Stimulated activated CD4-positive, alpha-beta T cell treated with anti-CD3 and anti-CD28 coated beads, Interleukin-2, amount 100 ng/mL, for 4 hours (primary cell): ENCODE results near the gene TTLL11.
A peak's percentile ranks its signal among the peaks of the same experiment; 100 is the strongest.

ENCODE experiments used
- DNase-seq: peaks from one replicate; pipeline ENCODE4 v3.0.0-alpha.2; 2020; ENCODE audit warnings: low read depth

The TTLL11 gene, protein sequence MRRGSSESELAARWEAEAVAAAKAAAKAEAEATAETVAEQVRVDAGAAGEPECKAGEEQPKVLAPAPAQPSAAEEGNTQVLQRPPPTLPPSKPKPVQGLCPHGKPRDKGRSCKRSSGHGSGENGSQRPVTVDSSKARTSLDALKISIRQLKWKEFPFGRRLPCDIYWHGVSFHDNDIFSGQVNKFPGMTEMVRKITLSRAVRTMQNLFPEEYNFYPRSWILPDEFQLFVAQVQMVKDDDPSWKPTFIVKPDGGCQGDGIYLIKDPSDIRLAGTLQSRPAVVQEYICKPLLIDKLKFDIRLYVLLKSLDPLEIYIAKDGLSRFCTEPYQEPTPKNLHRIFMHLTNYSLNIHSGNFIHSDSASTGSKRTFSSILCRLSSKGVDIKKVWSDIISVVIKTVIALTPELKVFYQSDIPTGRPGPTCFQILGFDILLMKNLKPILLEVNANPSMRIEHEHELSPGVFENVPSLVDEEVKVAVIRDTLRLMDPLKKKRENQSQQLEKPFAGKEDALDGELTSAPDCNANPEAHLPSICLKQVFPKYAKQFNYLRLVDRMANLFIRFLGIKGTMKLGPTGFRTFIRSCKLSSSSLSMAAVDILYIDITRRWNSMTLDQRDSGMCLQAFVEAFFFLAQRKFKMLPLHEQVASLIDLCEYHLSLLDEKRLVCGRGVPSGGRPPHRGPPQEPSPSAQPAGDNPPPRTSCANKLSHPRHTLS

DNA sequence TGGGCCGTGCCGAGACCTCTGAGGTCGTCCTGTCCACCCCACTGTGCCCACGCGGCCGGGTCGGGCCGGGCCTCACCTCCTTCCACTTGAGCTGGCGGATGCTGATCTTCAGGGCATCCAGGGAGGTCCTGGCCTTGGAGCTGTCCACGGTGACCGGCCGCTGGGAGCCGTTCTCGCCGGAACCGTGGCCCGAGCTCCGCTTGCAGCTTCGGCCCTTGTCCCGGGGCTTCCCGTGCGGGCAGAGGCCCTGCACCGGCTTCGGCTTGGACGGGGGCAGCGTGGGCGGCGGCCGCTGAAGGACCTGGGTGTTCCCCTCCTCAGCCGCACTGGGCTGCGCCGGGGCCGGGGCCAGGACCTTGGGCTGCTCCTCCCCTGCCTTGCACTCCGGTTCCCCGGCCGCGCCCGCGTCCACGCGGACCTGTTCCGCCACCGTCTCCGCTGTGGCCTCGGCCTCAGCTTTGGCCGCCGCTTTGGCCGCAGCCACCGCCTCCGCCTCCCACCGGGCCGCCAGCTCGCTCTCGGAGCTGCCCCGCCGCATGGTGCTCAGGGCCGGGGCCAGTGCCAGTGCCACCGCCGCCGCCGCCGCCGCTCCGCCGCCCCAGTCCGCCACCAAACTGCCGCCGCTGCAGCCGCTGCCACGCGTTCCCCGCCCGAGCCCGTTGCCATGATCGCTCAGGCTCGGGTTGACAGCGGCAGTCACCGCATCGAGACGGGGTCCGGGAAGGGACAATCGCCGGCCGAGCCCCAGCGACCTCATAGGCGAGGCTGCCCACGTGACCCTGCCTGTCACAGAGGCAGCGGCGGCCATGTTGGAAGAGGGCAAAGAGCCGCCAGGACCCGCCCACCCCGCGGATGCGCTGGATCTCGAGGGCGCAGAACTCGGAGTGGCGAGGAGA, at the start of gene TTLL11:
Gene TTLL11 (minus strand): TSS at position 698 of the 896 bp plus-strand sequence. CDS start 160 bp downstream, at position 538.
- DNase-seq: peak; percentile 94

DNA sequence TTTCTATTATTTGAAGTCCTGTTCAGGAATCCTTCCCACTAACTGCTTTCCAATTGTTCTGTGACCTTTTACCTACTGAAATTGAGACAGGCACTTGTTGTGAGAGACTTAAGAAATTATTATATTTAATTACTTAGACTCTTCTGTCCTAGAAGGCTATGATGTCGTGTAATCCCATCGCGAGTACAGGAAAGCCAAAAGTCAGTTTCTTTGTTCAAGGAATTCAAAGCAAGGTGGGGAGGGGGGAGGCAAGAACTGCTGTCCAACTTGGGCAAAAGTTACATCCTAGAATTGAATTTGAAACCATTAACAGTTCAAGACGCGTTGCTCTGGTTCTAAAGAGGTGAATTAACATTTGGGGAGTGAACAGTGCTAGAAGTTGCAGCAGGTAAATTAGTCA, 48.6 kb upstream of the TTLL11 start:
- DNase-seq: no peak

DNA sequence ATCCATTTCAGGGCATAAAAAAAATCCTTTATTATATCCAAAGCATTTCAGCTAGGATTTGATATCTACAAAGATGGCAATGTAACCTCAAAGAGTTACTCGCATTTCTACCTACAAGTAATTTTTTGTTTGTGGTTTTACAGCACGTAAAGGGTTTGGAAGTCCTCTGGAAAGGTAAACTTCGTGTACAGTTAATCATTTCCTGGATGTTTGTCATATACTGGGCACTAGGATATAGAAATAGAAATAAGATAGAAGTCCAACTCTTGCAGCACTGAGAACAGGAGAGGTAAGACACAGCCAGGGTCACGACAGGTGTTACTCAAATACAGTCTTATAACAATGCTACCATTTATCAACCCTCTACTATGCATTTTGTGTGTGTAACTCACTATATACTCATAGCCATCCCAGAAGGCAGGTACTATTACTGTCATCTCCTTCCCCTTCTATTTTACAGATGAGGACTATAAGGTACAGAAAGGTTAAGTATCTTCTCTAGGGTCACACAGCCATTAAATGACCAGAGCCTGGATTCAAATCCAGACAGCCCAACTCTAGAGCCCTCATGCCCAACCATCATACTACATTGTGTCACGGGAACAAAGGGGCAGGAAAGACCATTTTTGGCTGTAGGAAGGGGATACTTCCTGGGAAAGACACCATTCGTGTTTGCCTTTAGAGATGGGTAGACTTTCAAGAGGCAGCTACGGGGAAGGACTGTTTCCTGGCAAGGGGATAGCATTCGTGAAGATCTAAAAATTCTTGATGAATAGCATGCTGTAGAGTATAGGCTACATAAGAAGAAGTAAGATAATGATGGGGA, 47.5 kb upstream of the TTLL11 start:
- no peak for DNase-seq

DNA sequence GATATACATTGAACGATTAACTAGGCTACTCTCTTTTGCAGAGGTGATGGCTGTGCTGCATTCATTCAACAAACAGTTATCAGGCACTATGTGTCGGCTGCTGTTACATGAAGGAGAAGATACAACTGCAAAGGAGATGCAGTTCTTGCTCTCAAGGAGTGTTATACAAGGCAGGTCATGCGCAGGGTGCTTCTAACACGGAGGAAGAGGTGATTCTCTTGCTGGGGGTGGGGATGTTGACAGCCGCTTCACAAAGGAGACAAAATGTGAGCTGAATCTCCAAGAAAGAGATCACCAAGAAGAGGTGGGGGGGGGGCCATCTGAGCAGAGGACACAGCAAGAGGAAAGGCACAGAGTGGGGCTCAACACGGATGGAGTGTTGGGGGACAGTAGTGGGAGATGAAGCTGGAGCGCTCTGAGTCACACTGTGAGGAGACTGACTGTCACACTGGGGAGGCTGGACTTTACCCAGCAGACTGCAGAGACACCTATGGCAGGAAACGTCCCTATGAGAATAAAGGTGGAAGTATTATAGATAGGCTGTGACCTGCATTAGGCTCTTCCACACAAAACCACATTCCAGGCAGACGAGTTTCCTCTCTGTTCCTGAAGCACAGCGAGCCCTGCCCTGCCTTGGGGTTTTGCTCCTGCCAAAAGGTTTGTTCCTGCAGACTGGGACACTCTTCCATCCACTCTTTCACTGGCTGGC, 45.6 kb upstream of the TTLL11 start:
- DNase-seq: no peak

DNA sequence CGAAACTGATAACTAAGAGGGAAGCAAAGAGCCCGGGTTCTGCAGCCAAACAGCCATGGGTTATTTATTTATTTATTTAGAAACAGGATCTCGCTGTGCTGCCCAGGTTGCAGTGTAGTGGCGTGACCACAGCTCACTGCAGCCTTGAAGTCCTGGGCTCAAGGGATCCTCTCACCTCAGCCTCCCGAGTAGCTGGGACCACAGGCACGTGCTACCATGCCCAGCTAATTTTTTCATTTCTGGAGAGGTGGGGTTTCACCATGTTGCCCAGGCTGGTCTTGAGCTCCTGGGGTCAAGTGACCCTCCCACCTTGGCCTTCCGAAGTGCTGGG, 42.4 kb upstream of the TTLL11 start:
- no peak for DNase-seq

DNA sequence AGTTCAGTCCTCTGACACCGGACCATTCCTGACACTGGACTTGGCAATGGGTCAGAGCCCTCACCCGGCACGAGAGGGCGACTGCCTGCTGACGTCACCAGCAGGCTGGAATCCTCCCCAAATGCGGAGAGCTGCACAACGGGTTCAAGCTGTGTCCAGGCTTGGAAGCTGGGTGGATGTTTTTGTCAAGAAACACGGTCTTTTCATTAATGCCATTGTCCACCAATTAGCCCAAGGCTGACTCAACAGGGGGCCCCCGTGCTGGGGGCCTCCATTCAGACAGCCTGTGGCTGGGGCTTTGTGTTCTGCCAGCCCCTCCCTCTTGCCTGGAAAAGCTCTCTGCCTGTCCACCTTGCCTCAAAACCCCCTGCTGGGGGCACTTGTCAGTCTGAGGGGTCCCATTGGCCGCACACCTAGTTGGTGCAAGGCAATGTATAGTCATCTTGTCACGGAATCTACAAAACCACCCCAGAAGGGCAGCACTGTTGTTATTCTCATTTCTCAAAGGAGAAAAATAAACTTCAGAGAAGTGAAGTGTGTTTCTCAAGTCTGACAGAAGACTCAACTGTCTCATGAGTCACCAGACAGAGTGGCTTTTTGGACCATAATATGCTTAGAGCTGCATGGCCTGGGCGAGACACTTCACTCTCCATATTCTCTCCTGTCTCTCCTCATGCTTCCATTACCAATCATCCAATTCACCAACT, 41.9 kb upstream of the TTLL11 start:
- DNase-seq: no peak

DNA sequence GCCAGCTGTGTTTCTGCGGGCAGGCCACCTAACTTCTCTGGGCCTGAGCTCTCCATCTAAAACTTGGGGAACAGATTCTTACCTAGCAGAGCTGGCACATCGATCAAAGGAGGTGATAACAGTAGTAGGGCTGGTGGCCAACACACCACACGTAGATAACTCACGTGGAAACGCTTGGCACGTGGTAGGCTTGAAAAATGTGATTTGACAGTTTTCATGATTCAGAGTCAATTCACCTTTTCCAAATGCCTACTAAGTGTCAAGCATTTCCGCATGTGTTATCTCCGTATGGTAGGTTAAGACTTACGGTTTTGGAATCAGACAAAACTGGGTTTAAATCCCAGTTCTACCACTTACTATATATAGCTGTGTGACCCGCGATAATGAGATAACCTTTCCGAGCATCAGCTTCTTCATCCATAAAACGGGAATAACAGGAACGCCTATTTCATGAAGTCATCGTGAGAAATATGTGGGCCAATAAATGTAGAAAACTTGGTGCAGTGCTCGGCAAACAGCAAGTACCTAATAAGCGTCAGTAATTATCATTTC, 41.0 kb upstream of the TTLL11 start:
- no peak for DNase-seq

DNA sequence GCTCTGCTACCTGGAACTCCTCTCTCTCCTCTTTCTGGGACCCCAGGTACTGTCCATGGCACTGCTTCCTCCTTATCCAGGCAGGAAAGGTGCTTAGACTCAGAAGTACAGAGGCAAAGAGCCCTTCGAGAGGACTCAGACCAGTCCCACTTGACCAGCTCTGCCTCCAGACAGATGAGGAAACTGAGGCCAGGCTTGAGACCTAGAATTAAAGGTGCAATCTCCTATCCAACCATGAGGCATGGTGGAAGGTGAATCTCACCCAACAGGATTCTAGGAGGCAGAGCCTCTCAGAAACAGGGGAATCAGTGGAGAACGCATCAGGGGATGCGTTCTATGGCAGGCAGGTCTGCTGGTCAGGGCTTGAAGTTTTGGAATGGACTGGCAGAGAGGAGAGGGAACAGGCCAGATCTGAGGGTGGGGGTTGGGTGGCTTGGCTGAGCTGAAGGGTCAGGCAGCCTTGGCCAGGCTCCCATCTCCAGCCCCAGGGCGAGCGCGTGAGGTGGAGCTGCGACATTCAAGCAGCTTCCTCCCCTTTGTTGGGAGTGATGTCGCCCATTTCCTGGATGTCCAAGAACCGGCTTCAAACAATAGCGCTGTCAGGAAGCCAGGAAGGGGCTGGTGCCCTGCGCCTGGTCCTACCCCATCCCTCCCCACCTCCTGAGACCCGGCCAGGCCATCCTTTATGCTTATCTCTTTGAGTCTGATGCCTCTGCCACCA, 40.3 kb upstream of the TTLL11 start:
- DNase-seq: no peak

DNA sequence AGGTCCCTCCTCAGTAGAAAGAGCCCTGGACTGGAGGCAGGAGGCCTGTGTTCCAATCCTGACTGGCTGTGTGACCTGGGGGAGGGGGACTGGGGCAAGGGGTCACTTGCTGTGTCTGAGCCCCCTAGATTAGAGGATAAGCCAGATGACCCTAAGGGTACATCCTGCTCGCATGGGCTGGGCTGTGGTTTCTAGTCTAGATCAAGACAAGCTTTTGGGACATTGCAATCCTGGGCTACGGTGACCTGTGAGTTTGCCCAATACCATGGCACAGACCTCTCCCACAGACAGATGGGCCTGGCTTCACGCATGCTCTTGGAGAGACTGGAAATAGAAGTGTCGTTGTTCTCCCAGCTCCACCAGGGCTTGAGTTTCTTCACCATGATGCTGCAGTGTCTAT, 39.4 kb upstream of the TTLL11 start:
- no peak for DNase-seq

DNA sequence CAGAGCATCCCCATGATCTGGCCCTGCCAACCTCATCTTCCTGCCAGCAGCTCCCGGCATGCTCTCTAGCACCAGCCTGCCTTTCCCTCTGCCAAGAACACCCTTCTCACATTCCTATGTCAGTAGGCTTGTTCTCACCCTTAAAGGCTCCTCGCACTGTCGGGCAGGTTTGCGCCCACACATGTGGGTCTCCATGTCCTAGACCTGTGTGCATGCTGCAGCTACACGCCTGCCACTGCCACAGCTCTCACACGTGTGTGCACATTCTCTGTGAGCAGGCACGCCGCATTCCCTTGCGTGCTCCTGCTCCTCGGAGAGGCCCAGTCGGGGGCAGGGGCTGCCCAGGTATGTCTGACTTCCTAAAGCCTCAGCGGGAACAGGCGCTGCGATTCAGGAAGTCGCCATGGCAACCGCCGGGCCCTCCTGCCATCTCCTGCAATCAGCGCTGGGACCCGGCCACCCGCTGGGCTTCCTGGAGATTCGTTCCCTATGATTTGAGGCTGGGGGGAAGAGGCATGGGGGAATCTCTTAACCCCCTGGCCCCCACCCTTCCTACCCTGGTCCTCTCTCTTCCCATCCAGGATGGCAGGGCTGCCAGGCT, 38.4 kb upstream of the TTLL11 start:
- no peak for DNase-seq

DNA sequence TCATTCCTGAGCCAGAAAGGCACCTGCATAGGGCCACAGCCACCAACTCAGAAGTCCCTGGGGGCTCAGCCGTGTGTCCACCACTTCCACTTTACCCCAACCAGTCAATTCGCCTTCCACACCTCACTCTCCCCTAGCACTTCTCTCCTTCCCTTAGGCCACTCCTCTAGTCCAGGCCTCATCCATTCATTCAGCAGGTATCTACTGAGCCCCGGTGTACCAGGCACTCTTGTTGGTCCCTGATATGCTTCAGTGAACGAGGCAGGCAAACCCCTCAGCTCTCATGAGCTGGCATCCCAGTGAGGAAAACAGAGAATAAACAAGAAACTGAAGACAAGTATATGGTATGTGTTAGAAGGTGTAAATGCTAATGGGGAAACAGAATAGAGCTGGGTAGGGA, 37.7 kb upstream of the TTLL11 start:
- no peak for DNase-seq

DNA sequence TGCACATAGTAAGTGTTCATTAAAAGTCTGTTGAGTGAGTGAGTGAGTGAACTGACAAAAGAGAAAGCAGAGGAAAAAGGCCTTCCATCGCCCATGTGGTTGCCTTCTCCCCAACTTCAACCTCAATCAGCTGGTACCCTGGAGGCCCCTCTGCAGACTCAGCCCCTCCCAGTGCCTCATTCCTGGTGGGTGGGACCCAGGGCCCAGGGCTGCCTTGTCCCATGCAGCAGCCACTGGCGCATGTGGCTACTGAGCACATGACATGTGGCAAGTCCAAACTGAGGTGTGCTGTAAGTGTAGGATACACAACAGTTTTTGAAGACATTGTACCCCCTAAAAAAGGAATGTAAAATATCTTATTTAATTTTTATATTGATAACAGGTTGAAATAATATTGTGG, 36.9 kb upstream of the TTLL11 start:
- DNase-seq: no peak

DNA sequence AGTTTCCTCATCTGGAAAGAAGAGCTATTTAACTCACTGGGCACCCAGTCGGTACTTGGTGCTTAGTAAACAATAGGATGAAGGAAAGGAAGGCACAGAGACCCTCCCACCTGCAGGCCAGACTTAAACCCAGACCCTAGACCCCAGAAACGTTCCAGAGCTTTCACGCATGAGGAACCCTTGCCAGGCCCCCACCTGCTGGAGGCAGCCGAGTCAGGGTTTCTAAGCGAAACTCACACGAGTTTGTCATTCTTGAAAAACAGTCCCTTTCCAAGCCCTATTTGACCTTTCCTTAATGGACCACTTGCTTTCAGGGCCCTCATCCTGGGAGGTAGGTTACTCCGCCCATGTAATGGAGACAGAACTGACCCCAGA, 35.8 kb upstream of the TTLL11 start:
- no peak for DNase-seq

DNA sequence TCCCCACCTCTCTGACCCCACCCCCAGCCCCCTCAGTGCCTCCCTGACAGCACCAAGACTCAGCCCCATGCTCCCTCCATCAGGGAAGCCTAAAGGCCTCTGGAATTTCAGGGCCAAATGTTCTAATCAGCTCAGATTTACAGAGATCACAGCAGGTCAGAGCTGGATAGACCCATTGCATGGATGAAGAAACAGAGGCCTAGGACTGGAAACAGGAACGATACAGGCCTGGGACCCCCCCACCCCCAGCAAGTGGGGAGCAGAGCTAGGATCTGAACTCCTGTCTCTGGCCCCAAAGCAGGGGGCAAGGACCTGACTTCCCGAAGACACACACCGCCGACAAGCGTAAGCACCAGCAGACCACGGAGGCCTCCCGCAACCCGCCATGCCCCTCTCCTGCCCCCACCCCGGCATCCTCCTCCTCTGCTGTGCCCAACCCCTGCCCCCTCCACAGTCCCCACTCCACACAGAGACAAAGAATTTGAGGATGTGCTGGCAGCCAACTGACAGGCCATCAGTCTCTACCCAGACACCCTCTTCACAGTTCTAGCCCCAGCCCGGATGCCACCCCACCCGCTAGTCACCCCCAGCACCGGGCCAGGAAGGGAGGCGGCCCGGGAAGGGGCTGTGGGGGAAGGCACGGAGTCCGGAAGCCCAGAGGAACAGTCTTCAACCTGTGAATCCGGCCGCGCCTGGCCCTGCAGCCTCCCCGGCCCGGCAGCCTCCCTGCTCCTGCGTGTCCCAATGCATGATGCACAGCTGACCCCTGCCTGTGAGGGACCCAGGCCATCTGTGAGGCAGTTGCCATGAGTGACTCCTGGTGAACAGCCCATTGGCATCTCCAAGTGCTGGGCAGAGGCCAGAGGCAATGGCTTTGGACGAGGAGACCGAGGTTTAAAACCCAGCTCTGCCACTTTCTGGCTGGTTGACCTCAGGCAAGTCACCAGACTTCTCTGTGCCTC, 35.2 kb upstream of the TTLL11 start:
- DNase-seq: no peak

DNA sequence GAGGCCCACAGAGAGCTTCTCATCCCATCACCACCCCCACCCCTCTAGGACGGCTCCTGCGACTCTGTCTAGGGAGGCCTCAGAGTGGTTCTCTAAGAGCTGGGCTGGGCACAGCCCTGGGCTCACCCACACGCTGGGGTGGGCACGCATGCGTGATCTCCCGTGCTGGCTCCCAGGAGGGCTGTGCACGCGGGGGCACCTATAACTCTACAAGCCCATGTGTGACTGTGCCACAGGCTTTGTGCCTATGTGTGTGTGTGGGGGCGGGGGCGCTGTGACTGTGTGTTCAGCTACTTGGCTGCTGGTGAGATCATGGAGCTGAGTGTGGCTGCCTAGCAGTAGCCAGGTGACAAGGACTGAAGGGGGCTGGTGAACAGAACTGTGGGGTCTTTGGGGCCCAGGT, 34.3 kb upstream of the TTLL11 start:
- DNase-seq: no peak

DNA sequence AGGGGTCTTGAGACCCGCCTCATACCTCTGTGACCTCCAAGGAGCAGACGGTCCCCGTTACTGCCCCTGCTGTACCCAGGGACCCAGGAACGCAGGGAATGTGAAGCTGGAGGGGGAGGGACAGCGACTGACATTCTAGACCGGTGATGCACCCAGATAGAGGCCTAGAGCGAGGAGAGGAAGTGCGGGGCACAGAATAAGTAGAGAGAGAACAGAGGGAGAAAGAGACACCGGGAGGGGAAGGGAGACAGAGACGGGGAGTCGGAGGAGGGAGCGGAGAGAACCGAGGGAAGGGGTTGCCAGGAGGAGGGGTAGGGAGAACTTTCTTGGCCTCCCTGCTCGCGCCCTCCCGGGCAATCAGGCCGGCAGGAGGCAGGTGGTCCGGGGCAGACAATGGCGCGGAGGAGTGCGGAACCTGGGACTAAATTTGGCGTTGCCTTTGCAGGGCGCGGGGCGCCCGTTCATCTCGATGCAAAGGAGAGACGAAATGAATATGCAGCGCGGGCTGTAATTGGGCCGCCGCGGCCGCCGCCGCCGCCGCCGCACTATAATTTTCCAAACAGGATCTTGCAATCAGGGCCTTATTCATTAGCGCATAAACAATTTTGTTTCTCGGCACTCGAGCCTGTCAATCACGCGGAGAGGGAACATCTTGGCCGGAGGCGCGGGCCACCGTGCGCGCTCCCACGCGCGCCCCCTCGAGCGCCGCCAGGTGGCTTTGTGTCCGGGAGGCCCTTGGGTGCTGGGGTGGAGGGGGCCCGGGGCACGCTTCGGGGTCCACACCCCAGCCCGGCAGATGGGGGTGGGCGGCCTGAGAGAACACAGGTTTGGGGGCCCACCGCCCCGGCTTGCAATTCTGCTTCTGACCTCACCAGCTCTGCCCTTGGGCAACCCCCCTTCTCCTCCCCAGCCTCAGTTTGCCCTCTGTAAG, 33.5 kb upstream of the TTLL11 start:
- no peak for DNase-seq
